HUDEP-2 (cell line): ENCODE data around the gene SUN3.

Experiments used
- DNase-seq, 76 experiments: peaks; one replicate each; lab custom pipeline; 2025; ENCODE audit not compliant: unreplicated experiment in 76 of 76; lab: John Stamatoyannopoulos, UW

The SUN3 gene

GRCh38 chr7:47979832-47980181 is 49.1 kb downstream of the SUN3 start:
- no peak for DNase-seq

GRCh38 chr7:47979145-47979831 is 49.6 kb downstream of the SUN3 start, which contains the start of gene HUS1:
Gene HUS1 (minus strand): TSS chr7:47979615. CDS start chr7:47979519, 96 bp downstream.
- DNase-seq: peak; percentile 41 to 95 (median 90)

- DNase-seq: no peak
Measured at GRCh38 chr7:47978790-47979144, 50.1 kb downstream of the SUN3 start.

- no peak for DNase-seq
Measured at GRCh38 chr7:47973739-47974138, 55.2 kb downstream of the SUN3 start.

- DNase-seq: no peak
Measured at GRCh38 chr7:47970761-47971160, 58.1 kb downstream of the SUN3 start.

GRCh38 chr7:47968847-47969774 is 59.8 kb downstream of the SUN3 start:
- DNase-seq: peak in 35 of 76 experiments; percentile 3 to 50 (median 17)

GRCh38 chr7:47967708-47968107 is 61.2 kb downstream of the SUN3 start:
- no peak for DNase-seq

- no peak for DNase-seq
Measured at GRCh38 chr7:47967123-47967522, 61.8 kb downstream of the SUN3 start.

GRCh38 chr7:47965456-47965855 is 63.5 kb downstream of the SUN3 start:
- no peak for DNase-seq

GRCh38 chr7:47962262-47962661 is 66.6 kb downstream of the SUN3 start:
- DNase-seq: no peak

GRCh38 chr7:47957156-47957555 is 71.8 kb downstream of the SUN3 start:
- no peak for DNase-seq

GRCh38 chr7:47956220-47956619 is 72.7 kb downstream of the SUN3 start:
- DNase-seq: no peak

GRCh38 chr7:47954231-47954911 is 74.5 kb downstream of the SUN3 start:
- DNase-seq: no peak

- DNase-seq: no peak
Measured at GRCh38 chr7:47953822-47954221, 75.1 kb downstream of the SUN3 start.

GRCh38 chr7:47952224-47952623 is 76.7 kb downstream of the SUN3 start:
- DNase-seq: no peak

- no peak for DNase-seq
Measured at GRCh38 chr7:47951374-47951773, 77.5 kb downstream of the SUN3 start.

- DNase-seq: no peak
Measured at GRCh38 chr7:47950714-47951113, 78.2 kb downstream of the SUN3 start.

- DNase-seq: no peak
Measured at GRCh38 chr7:47949703-47950102, 79.2 kb downstream of the SUN3 start.

GRCh38 chr7:47948141-47948790 is 80.6 kb downstream of the SUN3 start, which contains the start of gene PKD1L1:
Gene PKD1L1 (minus strand): TSS chr7:47948466. CDS start chr7:47948440, 26 bp downstream.
- no peak for DNase-seq

- DNase-seq: no peak
Measured at GRCh38 chr7:47947355-47947749, 81.6 kb downstream of the SUN3 start.
